Smooth muscle cell (in vitro differentiated cells): ENCODE results near the gene USP12. TPM values are rescaled to one million over a fixed set of nuclear protein-coding genes. Genes with fewer than 3 reads are reported as not detected.

Experiments used
- DNase-seq: peaks from one replicate; lab custom pipeline; 2025; ENCODE audit not compliant: unreplicated experiment; lab: John Stamatoyannopoulos, UW
- H2AFZ ChIP-seq: fragments of 200-600 bp; sonication (generic); 2 replicates; pipeline ENCODE4 v1.6.0; 2016; ENCODE audit warnings: antibody characterized with exemption, low read depth, mild to moderate bottlenecking
- H3F3A ChIP-seq: fragments of 200-600 bp; sonication (generic); 2 replicates; pipeline ENCODE4 v1.6.0; 2017; ENCODE audit warnings: antibody characterized with exemption, low read depth
- H3K27ac ChIP-seq: fragments of 200-600 bp; sonication (generic); 2 replicates; pipeline ENCODE4 v1.5.1; 2016; ENCODE audit warnings: low read depth, mild to moderate bottlenecking
- H3K27me3 ChIP-seq: fragments of 200-600 bp; sonication (generic); 2 replicates; pipeline ENCODE4 v1.6.1; 2016; ENCODE audit warnings: low read depth, mild to moderate bottlenecking
- H3K36me3 ChIP-seq: fragments of 200-600 bp; sonication (generic); 2 replicates; pipeline ENCODE4 v1.5.1; 2016; ENCODE audit warnings: low read depth
- H3K4me1 ChIP-seq: fragments of 200-600 bp; sonication (generic); 2 replicates; pipeline ENCODE4 v1.5.1; 2016; ENCODE audit warnings: low read depth
- H3K4me2 ChIP-seq: fragments of 200-600 bp; sonication (generic); 2 replicates; pipeline ENCODE4 v1.6.0; 2016; ENCODE audit warnings: mild to moderate bottlenecking
- H3K4me3 ChIP-seq: fragments of 200-600 bp; sonication (generic); 2 replicates; pipeline ENCODE4 v1.5.1; 2016; ENCODE audit warnings: mild to moderate bottlenecking
- H3K79me2 ChIP-seq: fragments of 200-600 bp; sonication (generic); 2 replicates; pipeline ENCODE4 v1.6.0; 2016; ENCODE audit warnings: low read depth, mild to moderate bottlenecking
- H3K9ac ChIP-seq: fragments of 200-600 bp; sonication (generic); 2 replicates; pipeline ENCODE4 v1.6.0; 2016; ENCODE audit warnings: low read depth
- H3K9me3 ChIP-seq: fragments of 200-600 bp; sonication (generic); replicated peaks from 2 replicates; pipeline ENCODE4 v1.5.1; 2016; ENCODE audit warnings: low read depth
- H4K20me1 ChIP-seq: fragments of 200-600 bp; sonication (generic); 2 replicates; pipeline ENCODE4 v1.6.0; 2016; ENCODE audit warnings: low read depth
- WGBS: methylation state at CpG from one replicate; pipeline ENCODE4 v1.1.7; 2016; ENCODE audit warnings: low lambda C conversion rate; 5-methylcytosine and 5-hydroxymethylcytosine counted together
- polyA plus RNA-seq: library from polyadenylated mRNA; unstranded; fragments of >200 nt; fragmentation: Nextera tagmentation; extraction: Ambion mirVana; gene quantifications from 2 replicates; pipeline ENCODE4 v1.2.1, GENCODE V29; 2016
- total RNA-seq: library from RNA; depleted of rRNA; stranded (reverse); fragments of >200 nt; gene quantifications from 2 replicates; pipeline ENCODE4 v1.2.3, GENCODE V29; 2014
- TF ChIP-seq, protein P1 (sequence below): fragments of 200-600 bp; sonication (generic); IDR thresholded peaks from 2 replicates; pipeline ENCODE4 v1.5.1; 2017; ENCODE audit warnings: borderline replicate concordance, mild to moderate bottlenecking, antibody characterized with exemption; ENCODE audit not compliant: insufficient read depth, poor library complexity, severe bottlenecking

Gene USP12
- total and polyA plus RNA-seq, 2 experiments from 2014 or later, result 11.3 to 19.9 TPM

DNA sequence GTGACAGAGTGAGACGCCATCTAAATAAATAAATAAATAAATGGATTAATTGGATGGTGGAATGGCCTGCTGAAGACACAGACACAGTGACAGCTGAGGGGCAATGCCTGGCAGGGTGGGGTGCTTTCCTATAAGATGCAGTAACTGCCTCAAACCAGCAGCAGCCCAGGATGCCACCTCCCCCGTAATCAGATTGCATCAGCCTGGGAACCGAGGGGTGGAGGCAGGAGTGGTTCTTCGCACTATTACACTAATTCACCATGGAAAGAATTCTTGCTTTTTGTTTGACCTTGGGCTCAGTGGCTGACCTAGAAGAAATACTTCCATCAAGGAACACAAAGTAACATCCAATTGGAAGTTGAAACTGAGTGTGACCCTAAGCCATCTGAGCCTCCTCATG is 31.6 kb upstream of the USP12 start:
- TF ChIP-seq, protein P1, sequence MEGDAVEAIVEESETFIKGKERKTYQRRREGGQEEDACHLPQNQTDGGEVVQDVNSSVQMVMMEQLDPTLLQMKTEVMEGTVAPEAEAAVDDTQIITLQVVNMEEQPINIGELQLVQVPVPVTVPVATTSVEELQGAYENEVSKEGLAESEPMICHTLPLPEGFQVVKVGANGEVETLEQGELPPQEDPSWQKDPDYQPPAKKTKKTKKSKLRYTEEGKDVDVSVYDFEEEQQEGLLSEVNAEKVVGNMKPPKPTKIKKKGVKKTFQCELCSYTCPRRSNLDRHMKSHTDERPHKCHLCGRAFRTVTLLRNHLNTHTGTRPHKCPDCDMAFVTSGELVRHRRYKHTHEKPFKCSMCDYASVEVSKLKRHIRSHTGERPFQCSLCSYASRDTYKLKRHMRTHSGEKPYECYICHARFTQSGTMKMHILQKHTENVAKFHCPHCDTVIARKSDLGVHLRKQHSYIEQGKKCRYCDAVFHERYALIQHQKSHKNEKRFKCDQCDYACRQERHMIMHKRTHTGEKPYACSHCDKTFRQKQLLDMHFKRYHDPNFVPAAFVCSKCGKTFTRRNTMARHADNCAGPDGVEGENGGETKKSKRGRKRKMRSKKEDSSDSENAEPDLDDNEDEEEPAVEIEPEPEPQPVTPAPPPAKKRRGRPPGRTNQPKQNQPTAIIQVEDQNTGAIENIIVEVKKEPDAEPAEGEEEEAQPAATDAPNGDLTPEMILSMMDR, result no peak
- no peaks in the 10 kb centered on the region for H3K79me2 ChIP-seq
- H2AFZ ChIP-seq, result no peak overlapping the region
- no peaks in the 10 kb centered on the region for H3F3A ChIP-seq
- DNase-seq, result no peak
- no peaks in the 10 kb centered on the region for H3K36me3 ChIP-seq
- no peak overlapping the region for H3K4me2 ChIP-seq
- no peaks in the 10 kb centered on the region for H3K27me3 ChIP-seq
- no peak overlapping the region for H3K4me3 ChIP-seq
- WGBS, result 87% methylated on average over 4 of the region's 4 CpGs
- H3K9me3 ChIP-seq, result no peaks in the 10 kb centered on the region
- H3K4me1 ChIP-seq, result no peaks in the 10 kb centered on the region
- H3K9ac ChIP-seq, result no peak overlapping the region
- no peaks in the 10 kb centered on the region for H4K20me1 ChIP-seq
- no peak overlapping the region for H3K27ac ChIP-seq

DNA sequence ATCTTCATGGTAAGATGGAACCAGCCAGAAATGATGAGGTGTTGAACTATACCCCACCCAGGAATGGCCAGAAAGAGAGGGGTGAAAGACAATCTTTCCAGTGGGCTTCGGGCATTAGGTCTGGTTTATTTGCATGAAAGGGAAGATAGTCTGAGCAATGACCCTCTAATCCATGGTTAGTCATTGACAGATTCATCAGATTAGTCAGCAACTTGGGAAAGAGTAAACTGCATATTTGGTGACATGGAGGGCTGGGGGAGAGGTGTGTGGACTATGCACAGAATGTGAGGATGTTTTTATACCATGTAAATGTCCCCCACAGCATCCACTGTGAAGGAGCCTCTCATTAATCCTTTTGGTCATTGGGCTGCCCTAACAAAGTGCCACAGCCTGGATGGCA is 30.1 kb upstream of the USP12 start:
- no peaks in the 10 kb centered on the region for H3K4me1 ChIP-seq
- H3K4me3 ChIP-seq, result no peak overlapping the region
- WGBS, result 76% methylated on average over 1 of the region's 1 CpG
- H3K36me3 ChIP-seq, result no peaks in the 10 kb centered on the region
- H3K27me3 ChIP-seq, result no peaks in the 10 kb centered on the region
- DNase-seq, result no peak
- no peaks in the 10 kb centered on the region for H4K20me1 ChIP-seq
- no peaks in the 10 kb centered on the region for H3K79me2 ChIP-seq
- H3K27ac ChIP-seq, result no peak overlapping the region
- H2AFZ ChIP-seq, result no peak overlapping the region
- H3F3A ChIP-seq, result no peaks in the 10 kb centered on the region
- no peak overlapping the region for H3K4me2 ChIP-seq
- TF ChIP-seq, protein P1, result no peak
- no peak overlapping the region for H3K9ac ChIP-seq
- H3K9me3 ChIP-seq, result no peaks in the 10 kb centered on the region

- Histone ChIP-seq H3K4me1 (no peaks in the 10 kb centered on the region), H3K4me3 (no peak overlapping the region), H3F3A (no peaks in the 10 kb centered on the region), H2AFZ (no peak overlapping the region), H4K20me1 (no peaks in the 10 kb centered on the region), H3K9me3 (no peaks in the 10 kb centered on the region), H3K27ac (no peak overlapping the region), H3K79me2 (no peaks in the 10 kb centered on the region), H3K9ac (no peak overlapping the region), H3K36me3 (no peaks in the 10 kb centered on the region), H3K4me2 (no peak overlapping the region), H3K27me3 (no peaks in the 10 kb centered on the region)
- no peak for DNase-seq
- TF ChIP-seq, protein P1, result no peak
- 72% methylated on average over 1 of the region's 1 CpG for WGBS
Observed at GRCh38 chr13:27200413-27201070, 28.9 kb upstream of the USP12 start.

GRCh38 chr13:27199696-27200095 is 28.1 kb upstream of the USP12 start:
- H4K20me1 ChIP-seq, result no peaks in the 10 kb centered on the region
- 75% methylated on average over 2 of the region's 2 CpGs for WGBS

More at GRCh38 chr13:27199696-27200095, 28.1 kb upstream of the USP12 start:
- no peak overlapping the region for H3K4me2 ChIP-seq
- TF ChIP-seq, protein P1, result no peak
- H3K36me3 ChIP-seq, result no peaks in the 10 kb centered on the region
- no peaks in the 10 kb centered on the region for H3K9me3 ChIP-seq
- no peak overlapping the region for H3K9ac ChIP-seq
- peaks cover 4% of the 10 kb centered on the region for H3F3A ChIP-seq
- H3K4me3 ChIP-seq, result no peak overlapping the region
- peaks cover 6% of the 10 kb centered on the region for H3K4me1 ChIP-seq
- H3K79me2 ChIP-seq, result no peaks in the 10 kb centered on the region
- H2AFZ ChIP-seq, result no peak overlapping the region
- no peaks in the 10 kb centered on the region for H3K27me3 ChIP-seq
- no peak overlapping the region for H3K27ac ChIP-seq
- no peak for DNase-seq
